Activated CD4-positive, alpha-beta T cell treated with anti-CD3 and anti-CD28 coated beads for 4 hours (primary cell): ENCODE results near the gene SPIB.
"Not testable (repeated sequence)": the region's sequence is repeated elsewhere in the genome, so short reads cannot be mapped to it uniquely, and the experiment has no call there.

Experiments used
- DNase-seq, 2 donors: peaks; one replicate each; pipeline ENCODE4 v3.0.0-alpha.2; 2020

SPIB gene

DNA sequence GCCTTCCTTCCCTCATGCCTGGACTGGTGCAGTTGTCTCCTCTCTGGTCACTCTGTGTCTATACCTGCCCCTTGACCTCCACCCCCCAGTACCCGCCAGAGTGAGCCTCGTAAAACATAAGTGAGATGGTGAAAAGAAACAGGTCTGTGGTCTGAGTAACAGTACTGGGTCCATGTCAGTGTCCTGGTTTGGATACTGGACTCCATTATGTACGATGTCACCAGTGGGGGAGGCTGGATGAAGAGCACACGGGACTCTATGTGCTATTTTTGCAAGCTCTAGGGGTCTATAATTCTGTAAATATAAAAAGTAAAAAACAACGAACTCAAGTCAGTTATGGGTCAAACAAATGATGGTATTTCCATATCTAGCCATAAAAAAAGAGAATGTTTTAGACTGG, 28.3 kb downstream of the SPIB start:
- DNase-seq, result no peak

DNA sequence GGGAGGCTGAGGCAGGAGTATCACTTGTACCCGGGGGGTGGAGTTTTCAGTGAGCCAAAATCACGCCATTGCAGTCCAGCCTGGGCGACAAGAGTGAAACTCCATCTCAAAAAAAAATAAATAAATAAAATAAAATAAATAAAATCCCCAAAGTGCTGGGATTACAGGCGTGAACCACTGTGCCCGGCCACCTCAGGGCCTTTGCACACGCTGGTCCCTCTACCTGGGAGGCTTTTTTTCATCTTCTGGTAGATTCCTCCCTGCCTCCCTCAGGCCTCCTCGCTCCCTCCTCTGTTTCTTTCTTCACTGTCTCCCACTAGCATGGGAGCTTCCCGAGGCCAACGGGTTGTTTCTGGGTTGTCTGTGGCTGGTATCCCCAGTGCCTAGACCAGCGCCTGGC, 29.0 kb downstream of the SPIB start:
- DNase-seq, result no peak

DNA sequence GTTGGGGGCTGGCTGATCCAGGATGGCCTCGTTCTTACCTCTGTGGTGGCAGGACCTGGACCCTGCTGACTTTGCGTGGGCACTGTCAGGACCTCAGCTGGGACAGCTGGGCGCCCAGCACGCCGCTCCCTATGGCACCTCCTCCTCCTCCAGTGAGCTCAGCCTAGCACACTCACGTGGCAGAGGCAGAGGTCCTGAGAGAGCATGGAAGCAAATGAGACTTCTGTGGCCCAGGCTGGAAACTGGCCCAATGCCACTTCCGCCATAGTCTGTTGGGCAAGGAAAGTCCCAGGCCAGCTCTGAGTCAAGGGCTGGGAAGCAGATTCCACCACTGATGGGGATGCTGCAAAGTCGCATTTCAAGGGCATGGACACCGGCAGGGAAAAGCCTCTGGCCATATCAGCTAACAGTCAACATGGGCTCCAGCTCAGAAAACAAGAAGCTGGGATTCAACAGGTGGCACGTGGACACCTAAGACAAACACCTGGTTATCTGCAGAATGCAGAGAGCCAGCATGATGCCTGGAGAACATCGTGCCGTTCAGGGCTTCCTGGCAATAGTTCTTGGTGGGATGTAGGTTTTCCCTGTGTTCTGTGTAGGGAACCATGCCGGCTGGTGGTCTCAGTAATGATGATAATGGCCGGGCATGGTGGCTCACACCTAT, 30.6 kb downstream of the SPIB start:
- DNase-seq, result no peak

DNA sequence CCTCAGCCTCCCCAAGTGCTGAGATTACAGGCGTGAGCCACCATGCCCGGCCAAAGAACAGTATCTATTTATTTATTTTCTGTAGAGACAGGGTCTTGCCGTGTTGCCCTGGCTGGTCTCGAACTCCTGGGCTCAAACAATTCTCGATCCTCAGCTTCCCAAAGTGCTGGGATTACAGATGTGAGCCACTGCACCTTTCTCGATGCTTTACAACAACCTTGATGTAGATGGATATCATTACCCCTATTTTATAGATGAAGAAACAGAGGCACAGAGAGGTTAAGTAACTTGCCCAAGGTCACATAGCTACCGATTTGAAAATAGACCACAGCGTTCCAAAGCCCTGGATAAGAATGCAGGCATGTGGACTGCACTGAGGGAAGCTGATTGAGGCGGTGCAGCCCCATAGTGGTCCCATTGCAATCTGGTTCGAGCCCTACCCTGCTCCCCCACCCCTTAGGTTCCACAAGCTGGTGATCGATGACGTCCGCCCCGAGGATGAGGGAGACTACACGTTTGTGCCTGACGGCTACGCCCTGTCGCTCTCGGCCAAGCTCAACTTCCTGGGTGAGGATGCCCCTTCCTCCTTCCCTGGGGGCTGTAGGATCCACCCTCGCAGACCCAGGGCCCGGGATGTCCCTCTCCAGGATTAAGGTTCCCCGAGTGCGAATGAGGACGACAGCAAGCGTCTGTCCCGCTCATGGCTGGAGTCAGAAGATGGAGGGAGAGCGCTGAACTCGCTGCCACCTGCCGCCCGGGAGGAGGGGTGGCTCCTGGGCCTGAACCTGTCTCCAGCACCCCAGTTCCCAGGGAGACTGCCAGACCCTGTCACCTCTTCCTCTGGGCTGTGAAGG, 31.9 kb downstream of the SPIB start:
- DNase-seq, result no peak

DNA sequence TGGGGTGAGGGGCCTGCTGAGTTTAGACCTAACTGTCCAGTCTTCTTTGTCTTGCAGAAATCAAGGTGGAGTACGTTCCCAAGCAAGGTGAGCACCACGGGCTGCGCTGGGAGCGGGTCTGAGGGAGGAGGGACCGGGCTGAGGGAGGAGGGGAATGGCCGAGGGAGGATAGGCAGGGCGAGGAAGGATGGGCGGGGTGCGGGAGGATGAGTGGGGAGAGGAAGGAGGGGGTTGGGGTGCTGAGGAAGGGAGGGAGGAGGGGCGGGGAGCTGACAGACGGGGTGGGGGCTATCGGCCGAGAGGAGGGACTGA, 32.4 kb downstream of the SPIB start:
- DNase-seq, result no peak

DNA sequence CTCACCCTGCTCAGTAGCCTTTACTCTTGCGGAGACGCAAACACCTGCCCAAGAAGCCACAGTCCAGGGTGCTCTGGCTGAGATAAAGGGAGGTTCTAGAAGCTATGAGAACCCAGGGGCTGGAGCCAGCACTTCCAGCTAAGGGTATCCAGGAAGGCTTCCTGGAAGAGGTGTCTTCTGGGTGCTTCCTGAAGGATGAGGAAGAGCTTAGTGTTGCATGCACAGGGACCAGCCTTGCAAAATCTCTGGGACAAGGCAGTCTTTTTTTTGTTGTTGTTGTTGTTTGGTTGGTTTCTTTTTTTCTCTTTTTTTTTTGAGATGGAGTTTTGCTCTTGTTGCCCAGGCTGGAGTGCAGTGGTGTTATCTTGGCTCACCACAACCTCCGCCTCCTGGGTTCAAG, 34.5 kb downstream of the SPIB start:
- DNase-seq, result no peak

DNA sequence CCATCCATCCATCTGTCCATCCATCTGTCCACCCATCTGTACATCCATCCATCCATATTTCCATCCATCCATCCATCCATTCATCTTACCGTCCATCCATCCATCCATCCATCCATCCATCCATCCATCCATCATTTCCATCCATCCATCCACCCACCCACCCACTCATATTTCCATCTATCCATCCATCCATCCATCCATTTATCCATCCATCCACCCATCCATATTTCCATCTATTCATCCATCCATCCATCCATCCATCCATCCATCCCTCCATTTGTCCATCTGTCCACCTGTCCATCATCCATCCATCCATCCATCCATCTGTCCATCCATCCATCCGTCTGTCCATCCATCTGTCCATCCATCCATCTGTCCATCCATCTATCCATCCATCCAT, 37.3 kb downstream of the SPIB start:
- DNase-seq, result no peak

DNA sequence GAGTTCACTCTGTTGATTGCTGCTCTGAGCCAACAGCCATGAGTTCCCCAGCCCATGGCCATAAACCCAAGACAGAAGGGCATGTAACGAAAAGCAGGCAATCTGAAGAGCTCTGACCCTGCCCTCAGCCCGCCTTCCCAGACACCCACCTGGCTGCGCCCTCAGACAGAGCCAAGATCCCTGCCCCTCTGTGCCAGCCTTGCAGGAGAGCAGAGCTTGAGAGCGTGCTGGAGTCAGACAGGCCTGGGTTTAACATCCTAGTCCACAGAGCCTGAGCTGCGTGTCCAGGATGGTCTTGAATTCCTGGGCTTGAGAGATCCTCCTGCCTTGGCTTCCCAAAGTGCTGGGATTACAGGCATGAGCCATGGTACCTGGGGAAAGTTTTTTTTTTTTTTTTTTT, 38.6 kb downstream of the SPIB start:
- no peak for DNase-seq

DNA sequence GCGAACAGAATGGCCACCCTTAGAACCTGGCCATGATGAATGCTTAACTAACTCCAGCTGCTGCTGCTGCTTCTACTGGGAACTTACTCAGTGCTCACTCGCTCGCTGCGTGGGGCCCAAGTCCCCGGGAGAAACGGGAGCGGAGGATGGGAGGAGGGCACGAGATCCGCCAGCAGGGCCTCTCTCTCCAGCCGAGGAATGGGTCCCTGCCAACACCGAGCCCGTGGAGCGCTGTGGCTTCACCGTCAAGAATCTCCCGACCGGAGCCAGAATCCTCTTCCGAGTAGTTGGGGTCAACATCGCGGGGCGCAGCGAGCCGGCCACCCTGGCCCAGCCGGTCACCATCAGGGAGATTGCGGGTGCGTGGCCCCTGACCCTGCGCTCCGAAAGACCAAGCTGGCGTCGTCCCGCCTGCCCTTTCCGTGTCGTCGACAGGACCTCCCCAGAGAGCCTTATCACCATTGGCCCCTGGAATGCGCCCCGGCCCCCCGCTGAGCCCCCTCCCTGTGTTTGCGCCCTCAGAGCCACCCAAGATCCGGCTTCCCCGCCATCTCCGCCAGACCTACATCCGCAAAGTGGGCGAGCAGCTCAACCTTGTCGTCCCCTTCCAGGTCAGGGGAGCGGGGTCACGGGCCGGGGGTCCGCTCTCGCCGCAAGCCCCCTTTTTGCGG, 39.8 kb downstream of the SPIB start:
- DNase-seq, result no peak

DNA sequence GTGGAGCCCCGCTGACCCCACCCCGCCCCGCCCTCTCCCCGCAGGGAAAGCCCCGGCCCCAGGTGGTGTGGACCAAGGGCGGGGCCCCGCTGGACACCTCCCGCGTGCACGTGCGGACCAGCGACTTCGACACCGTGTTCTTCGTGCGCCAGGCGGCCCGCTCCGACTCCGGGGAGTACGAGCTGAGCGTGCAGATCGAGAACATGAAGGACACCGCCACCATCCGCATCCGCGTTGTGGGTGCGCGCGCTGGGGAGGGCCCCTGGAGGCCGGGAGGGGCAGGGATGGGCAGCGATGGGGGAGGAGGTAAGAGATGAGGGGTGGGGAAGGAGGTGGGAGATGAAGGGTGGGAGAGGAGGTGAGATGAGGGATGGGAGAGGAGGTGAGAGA, 40.3 kb downstream of the SPIB start:
- no peak for DNase-seq

DNA sequence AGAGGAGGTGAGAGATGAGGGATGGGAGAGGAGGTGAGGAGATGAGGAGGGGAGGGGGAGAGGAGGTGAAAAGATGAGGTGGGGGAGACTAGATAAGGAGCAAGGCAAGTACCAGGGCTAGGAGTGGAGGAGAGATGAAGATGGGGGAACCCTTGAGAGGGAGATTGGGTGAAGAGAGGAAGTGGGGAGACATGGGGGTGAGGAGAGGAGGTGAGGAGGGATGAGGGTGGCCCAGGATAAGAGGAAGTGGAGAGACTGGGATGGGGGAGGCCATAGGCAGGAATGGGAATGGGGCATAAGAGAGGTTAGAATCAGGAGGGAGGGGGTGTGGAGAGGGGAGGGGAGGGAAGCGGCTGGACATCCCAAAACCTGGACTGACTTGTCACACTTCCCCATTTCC, 40.9 kb downstream of the SPIB start:
- DNase-seq, result no peak

DNA sequence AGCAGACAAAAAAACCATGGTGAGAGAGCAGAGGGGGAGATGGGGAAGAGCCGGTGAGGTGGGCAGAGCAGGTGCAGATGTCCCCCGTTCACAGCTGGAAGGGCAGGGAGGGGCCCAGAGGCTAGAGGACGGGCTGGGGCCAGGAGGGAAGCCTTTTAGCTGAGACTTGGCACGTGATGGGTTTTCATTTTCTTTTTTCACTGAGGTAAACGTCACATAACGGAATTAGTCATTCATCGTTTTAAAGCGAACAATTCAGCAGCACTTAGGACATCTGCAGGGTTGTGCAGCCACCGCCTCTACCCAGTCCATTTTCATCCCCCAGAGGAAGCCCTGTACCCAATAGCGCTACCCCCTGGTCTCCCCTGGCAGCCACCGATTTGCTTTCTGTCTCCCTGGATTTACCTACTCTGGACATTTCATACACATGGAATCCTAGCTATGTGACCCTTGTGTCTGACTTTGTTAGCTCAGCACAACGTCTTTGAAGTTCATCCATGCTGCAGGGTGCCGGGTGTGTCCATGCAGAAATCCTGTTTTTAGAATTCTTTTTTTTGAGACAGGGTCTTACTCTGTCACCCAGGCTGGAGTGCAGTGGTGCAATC, 41.5 kb downstream of the SPIB start:
- no peak for DNase-seq

DNA sequence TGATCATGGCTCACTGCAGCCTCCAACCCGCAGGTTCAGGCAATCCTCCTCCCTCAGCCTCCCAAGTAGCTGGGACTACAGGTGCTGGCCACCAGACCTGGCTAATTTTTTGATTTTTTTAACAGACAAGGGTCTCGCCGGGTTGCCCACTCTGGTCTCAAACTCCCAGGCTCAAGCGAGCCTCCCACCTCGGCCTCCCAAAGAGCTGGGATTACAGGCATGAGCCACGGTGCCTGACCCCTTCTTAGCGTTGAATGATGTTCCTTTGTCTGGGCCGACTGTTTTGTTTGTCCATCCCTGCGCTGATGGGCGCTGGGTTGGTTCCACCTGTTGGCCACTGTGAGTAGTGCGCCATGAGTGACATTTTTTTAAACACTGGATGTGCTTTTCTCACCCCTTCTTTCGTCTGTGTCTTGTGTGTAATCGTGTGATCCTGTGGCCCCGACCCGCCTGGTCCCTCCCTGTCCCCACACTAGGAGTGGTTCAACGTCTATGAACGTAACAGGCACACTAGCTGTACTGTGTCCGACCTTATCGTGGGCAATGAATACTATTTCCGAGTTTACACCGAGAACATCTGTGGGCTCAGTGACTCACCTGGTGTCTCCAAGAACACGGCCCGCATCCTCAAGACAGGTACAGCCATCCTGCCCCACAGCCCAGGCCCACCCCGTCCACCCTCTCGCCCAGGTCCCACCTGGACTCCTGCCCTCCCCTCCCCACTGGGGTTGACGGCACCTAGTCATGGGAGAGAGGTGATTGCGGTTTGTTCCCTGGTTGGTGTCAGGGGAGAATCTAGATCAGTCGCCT, 42.5 kb downstream of the SPIB start:
- DNase-seq, result peak; percentile 47 to 51

DNA sequence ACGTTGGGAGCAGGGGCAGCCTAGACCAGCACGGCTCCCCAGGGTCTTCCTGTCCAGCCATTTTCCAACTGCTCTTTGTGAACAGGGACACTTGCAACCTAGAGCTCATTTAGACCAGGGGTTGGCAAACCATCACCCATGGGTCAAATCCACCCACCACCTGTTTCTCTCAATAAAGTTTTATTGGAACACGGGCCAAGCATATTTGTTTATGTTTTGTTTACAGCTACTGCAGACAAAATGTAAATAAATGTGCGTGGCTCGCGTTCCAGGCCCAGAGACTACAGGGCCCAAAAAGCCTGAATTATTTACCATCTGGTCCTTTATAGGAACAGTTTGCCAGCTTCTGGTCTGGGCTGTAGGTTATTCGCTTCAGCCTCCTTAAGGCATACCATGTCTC, 44.2 kb downstream of the SPIB start:
- no peak for DNase-seq

DNA sequence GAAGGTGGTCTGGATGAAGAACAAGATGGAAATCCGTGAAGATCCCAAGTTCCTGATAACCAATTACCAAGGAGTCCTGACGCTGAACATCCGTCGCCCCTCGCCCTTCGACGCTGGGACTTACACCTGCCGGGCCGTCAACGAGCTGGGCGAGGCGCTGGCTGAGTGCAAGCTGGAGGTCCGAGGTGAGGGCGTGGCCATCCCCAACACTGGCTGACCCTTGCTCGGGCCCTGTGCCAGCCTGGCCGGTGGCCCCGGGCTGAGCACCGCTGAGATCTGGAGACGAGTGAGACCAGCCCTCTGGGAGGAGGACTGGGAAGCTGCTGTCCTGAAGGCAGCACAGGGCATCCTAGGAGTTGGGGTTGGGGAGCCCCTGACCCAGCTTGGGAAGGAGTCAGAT, 45.6 kb downstream of the SPIB start:
- DNase-seq, result no peak

DNA sequence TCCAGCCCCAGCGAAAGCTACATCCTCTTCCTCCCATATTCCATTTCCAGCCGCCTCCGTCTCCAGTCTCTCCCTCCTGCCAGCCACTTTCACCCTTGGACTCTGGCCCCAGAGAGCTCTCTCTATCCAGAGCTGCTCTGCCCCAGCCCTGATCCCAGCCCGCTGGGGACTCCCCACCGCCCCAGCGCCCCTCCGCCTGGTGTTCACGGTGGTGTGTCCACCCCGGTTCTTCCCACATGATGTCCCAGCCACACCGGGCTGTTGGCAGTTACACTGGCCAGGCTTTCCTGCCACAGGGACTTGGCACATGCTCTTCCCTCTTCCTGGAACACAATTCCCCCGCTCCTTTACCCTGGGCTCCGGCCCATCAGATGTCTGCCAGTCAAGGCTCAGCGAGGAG, 46.3 kb downstream of the SPIB start:
- DNase-seq, result no peak

DNA sequence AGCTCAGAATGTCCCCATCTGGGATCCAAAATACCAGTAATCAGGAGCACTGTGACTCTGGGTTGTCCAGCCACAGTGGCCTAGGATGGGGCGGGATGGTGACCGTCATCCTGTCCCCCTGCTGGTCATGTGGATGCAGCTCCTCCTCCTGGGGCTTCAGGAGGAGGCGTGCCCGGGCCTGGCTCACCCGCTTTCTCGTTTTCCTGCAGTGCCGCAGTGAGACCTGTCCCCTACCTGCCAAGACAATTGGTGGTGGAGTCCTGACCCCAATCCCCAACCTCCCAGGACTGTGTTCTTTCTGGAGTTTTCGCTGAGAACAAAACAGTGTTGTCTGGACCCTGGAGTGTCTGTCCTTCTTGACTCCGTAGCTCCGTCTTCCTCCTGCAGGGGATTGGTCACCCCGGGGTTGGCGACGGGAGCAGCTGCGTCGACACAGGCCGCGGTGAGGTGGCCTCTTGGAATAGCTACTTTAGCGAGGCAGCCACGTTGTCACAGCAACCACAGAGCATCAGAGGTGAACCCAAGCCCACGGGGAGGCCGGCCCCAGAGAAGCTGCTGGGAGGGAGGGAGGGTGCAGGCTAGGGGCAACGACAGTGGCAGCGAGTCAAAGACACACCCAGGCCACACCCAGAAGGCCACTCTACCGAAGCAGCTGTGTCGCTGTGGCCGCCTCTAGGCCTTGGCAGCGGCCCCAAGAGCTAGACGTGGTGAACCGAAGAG, 47.4 kb downstream of the SPIB start:
- no peak for DNase-seq

DNA sequence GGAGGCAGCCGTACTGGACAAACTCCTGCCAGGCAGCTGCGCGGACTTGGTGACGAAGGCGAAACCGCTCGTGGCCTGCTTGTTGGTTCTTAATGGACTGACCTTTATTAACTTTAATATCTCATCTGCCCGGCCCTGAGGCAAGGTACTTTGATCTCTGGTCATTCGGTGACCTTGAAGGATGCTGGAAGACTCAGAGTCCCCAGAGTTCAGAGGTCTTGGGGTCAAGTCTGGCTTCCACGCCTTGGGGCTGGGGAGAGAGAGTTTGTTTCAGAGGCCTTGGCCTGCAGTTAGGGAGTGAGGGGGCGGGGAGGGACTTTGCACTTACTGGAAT, 47.9 kb downstream of the SPIB start:
- no peak for DNase-seq

DNA sequence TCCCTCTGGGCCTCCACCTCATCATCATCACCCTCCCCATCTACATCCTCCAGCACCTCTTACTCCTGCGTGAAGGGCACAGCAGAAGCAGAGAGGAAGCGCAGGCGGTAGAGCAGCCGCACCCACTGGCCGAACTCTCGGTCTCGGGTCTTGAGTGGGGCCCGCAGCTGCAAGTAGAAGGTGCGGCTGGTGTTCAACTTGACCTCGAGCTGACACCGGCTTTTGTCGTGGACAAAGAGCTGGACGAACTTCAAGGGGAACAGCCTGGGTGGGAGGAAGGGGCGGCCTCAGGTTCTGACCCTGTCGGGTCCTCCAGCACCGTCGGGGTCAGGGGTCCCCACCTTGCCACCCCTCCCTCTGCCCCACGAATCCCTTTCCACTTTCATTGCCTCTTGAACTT, 48.8 kb downstream of the SPIB start:
- DNase-seq, result no peak

DNA sequence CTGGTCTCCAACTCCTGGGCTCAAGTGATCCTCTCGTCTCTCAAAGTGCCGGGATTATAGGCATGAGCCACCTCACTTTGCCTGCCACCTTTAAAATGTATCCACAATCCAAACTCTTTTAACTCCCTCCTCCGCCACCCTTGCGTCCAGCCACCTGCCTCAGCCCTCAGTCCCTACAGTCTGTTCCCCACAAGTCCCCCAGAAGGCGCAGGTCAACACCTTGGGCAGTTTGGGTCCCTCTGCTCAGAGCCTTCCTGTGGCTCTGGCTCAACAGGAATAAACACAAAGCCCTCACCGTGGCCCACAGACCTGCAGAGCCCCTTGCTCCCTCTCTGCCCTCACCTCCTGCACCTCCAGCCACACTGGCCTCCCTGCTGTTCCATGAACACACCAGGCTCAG, 50.1 kb downstream of the SPIB start:
- DNase-seq, result no peak

DNA sequence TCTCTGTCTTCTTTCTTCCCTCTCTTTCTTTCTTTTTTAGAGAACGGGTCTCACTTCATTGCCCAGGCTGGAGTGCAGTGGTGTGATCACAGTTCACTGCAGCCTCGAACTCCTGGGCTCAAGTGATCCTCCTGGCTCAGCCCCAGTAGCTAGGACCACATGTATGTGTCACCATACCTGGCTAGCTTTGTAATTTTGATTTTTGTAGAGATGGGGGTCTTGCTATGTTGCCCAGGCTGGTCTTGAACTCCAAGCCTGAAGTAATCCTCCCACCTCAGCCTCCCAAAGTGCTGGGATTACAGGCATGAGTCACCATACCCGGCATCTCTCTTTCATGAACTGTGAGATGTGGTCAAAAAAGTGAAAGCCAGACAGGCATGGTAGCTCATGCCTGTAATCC, 54.6 kb downstream of the SPIB start:
- DNase-seq, result not testable (repeated sequence)

DNA sequence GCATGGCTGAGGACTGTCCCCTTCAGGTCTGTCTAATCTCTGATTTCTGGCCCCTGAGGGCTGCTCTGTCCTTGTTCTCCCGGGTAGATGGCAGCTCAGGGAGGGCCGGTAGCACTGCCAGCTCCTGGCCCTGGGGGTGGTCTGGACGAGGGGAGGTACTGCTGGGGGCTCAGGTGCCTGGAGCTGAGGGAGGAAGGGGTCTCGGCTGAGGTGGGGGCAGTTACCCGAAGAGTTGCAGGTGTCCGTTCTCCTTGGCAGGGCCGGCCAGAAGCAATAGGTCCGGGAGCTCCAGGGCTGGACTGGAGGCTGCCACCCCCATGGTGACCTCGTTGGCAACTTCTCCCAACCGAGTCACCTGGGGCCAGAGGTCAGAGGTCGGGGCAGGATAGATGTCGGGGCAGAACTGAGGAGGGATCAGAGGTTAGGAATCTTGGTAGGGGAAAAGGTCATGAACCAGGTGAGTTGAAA, 56.4 kb downstream of the SPIB start:
- no peak for DNase-seq
